NCI-H69 (cell line): ENCODE results near the gene SPANXN3.
A peak's percentile ranks its signal among the peaks of the same experiment; 100 is the strongest.
"Not testable (repeated sequence)": the region's sequence is repeated elsewhere in the genome, so short reads cannot be mapped to it uniquely, and the experiment has no call there.

Experiments used
- DNase-seq: peaks from one replicate; lab custom pipeline; 2025; lab: John Stamatoyannopoulos, UW

The SPANXN3 gene

GRCh38 chrX:143517375-143517774 lies at the start of gene SPANXN3:
Gene SPANXN3 (minus strand): TSS chrX:143517475. CDS start chrX:143517391, 84 bp downstream.
- not testable (repeated sequence) for DNase-seq

- DNase-seq: peak; percentile 60
Observed at GRCh38 chrX:143536176-143536575, 18.9 kb upstream of the SPANXN3 start.

GRCh38 chrX:143502196-143502595 lies 15.1 kb downstream of the SPANXN3 start:
- not testable (repeated sequence) for DNase-seq

GRCh38 chrX:143500751-143501150 lies 16.5 kb downstream of the SPANXN3 start:
- DNase-seq: peak; percentile 54

- no peak for DNase-seq
Observed at GRCh38 chrX:143486105-143486504, 31.2 kb downstream of the SPANXN3 start.

- DNase-seq: no peak
Observed at GRCh38 chrX:143476751-143477150, 40.5 kb downstream of the SPANXN3 start.

GRCh38 chrX:143472347-143472938 lies 44.8 kb downstream of the SPANXN3 start:
- DNase-seq: peak; percentile 70

- DNase-seq: no peak
Observed at GRCh38 chrX:143466130-143466529, 51.1 kb downstream of the SPANXN3 start.

- no peak for DNase-seq
Observed at GRCh38 chrX:143462696-143463095, 54.6 kb downstream of the SPANXN3 start.

- DNase-seq: no peak
Observed at GRCh38 chrX:143461606-143462005, 55.7 kb downstream of the SPANXN3 start.
